ENCODE measurements around the gene FBXO30.

The FBXO30 gene

GRCh38 chr6:145744619-145745018 lies 70.0 kb downstream of the FBXO30 start:
- Histone ChIP-seq H3K4me3 (ENCODE audit: low read depth, low read length) (no peak overlapping the region), H3K9me3 (ENCODE audit: control insufficient read depth, low read length) (no peaks in the 10 kb centered on the region), H3K9ac (no peak overlapping the region), H3K27me3 (ENCODE audit: control insufficient read depth, insufficient read depth, low read length) (no peaks in the 10 kb centered on the region), H3K4me1 (no peaks in the 10 kb centered on the region), H3K27ac (no peak overlapping the region), H3K4me2 (ENCODE audit: low read length) (no peak overlapping the region), H3K36me3 (ENCODE audit: control insufficient read depth, insufficient read depth, low read length) (no peaks in the 10 kb centered on the region), H3K79me2 (no peaks in the 10 kb centered on the region), H2AFZ (no peak overlapping the region)
- TF ChIP-seq, protein P1, sequence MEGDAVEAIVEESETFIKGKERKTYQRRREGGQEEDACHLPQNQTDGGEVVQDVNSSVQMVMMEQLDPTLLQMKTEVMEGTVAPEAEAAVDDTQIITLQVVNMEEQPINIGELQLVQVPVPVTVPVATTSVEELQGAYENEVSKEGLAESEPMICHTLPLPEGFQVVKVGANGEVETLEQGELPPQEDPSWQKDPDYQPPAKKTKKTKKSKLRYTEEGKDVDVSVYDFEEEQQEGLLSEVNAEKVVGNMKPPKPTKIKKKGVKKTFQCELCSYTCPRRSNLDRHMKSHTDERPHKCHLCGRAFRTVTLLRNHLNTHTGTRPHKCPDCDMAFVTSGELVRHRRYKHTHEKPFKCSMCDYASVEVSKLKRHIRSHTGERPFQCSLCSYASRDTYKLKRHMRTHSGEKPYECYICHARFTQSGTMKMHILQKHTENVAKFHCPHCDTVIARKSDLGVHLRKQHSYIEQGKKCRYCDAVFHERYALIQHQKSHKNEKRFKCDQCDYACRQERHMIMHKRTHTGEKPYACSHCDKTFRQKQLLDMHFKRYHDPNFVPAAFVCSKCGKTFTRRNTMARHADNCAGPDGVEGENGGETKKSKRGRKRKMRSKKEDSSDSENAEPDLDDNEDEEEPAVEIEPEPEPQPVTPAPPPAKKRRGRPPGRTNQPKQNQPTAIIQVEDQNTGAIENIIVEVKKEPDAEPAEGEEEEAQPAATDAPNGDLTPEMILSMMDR (IDR thresholded peaks at IDR 0.05): no peak

All from parathyroid adenoma (tissue), 2 donors.